Measurements from ENCODE around the gene ULK2. TPM values are rescaled to one million over a fixed set of nuclear protein-coding genes. Genes with fewer than 3 reads are reported as not detected.

The ULK2 gene
- total and polyA plus RNA-seq, 3 experiments from 2014 or later = 4.6 to 6.9 (median 5.8) TPM

DNA sequence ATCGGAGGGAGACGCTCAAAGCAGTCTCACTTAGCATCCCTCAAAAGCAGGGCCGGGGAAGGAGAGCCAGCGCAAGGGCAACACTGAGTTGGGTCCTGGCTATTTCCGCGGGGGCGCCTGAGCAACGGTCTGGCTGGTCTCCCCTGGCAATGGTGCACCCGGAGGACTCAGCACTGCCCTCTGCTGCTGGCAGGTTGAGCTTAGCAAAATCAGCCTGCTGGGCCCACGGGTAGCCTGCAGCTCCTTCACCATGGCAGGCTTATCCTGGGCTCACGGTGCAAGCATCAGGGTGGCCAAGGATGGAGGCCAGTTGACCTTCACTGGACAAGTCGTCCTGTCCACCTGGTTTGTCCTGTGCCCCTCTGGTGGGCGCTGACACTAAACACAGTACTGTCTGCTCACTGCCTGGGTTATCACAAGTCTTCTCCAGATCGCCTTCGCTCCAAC, 105.2 kb downstream of the ULK2 start:
- Histone ChIP-seq H3K27ac (ENCODE audit: low read depth, low read length) (no peak overlapping the region), H3K9me3 (ENCODE audit: low read length) (no peaks in the 10 kb centered on the region), H3K4me1 (ENCODE audit: insufficient read depth, low read length) (peaks cover 16% of the 10 kb centered on the region), H3K36me3 (ENCODE audit: insufficient read depth, low read length) (no peaks in the 10 kb centered on the region), H3K4me3 (ENCODE audit: low read length) (no peak overlapping the region), H3K27me3 (ENCODE audit: insufficient read depth, low read length, poor library complexity, severe bottlenecking) (no peaks in the 10 kb centered on the region)
- Mint-ChIP-seq H3K27me3 (peaks cover 19 to 24% of the 10 kb centered on the region in 2 donors), H3K4me1 (peaks cover 0 to 3% (median 2%) of the 10 kb centered on the region in 3 donors), H3K36me3 (no peaks in the 10 kb centered on the region), H3K4me3 (no peak overlapping the region), H3K9me3 (no peaks in the 10 kb centered on the region), H3K27ac (no peak overlapping the region)
- peak in 4 of 5 donors; percentile 15 to 72 (median 38) for DNase-seq
- ChIA-PET POLR2A (no interaction called here), CTCF (interaction anchor here (0.7 to 3.9 kb wide), 12 partner anchors 9 to 327 kb away, joined by 3 to 26 read pairs (median 4); partner anchors contain the start of gene ALDH3A2)

DNA sequence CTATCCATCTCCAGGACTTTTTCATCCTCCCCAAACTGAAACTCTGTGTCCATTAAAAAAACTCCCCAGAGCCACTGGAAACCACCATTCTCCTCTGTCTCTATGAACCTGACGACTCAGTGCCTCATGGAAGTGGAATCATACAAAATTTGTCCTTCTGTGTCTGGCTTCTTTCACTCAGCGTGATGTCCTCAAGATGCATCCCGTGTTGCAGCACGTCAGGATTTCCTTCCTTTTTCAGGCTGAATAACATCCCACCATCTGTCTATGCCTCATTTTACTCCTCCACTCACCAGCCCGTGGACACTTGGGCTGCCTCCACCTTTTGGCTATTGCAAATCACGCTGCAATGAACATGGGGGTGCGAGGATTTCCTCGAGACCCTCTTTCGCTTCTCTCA, 107.0 kb downstream of the ULK2 start:
- no peaks in the 10 kb centered on the region for H3K9me3 ChIP-seq (ENCODE audit: low read length)
- H3K9me3 Mint-ChIP-seq = no peaks in the 10 kb centered on the region
- POLR2A ChIA-PET = no interaction called here

DNA sequence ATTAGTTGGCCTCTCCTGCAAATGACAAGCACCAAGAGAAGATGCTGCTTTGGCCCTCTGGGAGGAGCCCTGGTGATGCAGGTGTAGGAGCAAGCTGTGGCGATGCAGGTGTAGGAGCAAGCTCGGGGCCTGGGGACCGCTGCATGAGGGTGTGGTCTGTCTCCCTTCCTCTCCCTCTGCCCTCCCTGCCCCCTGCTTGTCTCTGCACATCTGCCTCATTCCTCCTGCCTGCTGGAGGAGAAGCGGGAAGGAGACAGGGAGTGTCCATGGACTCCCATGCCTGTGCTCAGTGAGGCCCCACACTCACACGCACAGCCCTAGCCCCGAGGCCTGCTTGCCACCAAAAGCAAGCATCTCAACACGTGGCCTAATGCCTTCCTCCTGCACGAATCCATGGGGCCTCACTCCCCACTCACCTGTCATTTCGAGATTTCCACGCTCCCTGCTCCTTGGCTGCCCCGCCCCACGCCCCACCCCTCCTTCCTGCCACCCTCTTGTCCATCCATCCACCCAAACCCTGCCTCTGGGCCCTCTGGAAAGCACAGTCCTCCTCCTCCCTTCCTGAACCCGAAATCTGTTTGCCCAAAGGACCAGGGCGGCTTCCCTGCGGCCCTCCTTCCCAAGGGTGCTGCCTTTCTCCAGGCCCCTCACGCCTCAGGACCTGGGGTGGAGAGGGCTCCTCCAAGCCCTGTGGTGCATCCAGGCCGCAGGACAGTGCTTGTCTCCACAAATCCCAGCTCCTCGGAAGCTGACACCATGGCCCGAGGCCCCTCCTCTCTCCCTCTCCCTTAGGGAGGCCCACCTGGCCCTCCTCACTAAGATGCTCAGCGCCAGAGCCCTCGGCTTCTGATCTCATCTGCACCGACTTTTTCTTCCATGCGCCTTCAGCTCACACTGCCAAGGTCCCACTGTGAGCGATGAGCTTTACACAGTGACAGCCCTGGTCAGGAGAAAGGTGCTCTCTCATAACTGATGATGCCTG, 107.9 kb downstream of the ULK2 start:
- Histone ChIP-seq H3K4me1 (ENCODE audit: insufficient read depth, low read length) (no peaks in the 10 kb centered on the region), H3K36me3 (ENCODE audit: insufficient read depth, low read length) (no peaks in the 10 kb centered on the region), H3K27me3 (ENCODE audit: insufficient read depth, low read length, poor library complexity, severe bottlenecking) (no peaks in the 10 kb centered on the region), H3K27ac (ENCODE audit: low read depth, low read length) (no peak overlapping the region), H3K9me3 (ENCODE audit: low read length) (no peaks in the 10 kb centered on the region), H3K4me3 (ENCODE audit: low read length) (no peak overlapping the region)
- ChIA-PET POLR2A (interaction anchor here (0.6 kb wide), 1 partner anchor 248 kb away, joined by 5 read pairs; no protein-coding TSS in a partner anchor), CTCF (interaction anchor here (0.8 to 1.4 kb wide), 2 partner anchors 246 to 397 kb away, joined by 3 read pairs; partner anchors contain the start of gene B9D1)
- Mint-ChIP-seq H3K9me3 (no peaks in the 10 kb centered on the region), H3K4me3 (no peak overlapping the region), H3K4me1 (no peaks in the 10 kb centered on the region), H3K27me3 (peaks cover 29 to 44% of the 10 kb centered on the region in 2 donors), H3K36me3 (no peaks in the 10 kb centered on the region), H3K27ac (peak overlapping the region in 1 of 8 donors; percentile 38)
- peak in 1 of 5 donors; percentile 25 for DNase-seq

More for the DNA sequence above, 107.0 kb downstream of the ULK2 start:
- H3K27ac ChIP-seq (ENCODE audit: low read depth, low read length) = no peak overlapping the region
- H3K36me3 Mint-ChIP-seq = no peaks in the 10 kb centered on the region
- no peak for DNase-seq
- H3K4me3 Mint-ChIP-seq = no peak overlapping the region
- no peaks in the 10 kb centered on the region for H3K27me3 ChIP-seq (ENCODE audit: insufficient read depth, low read length, poor library complexity, severe bottlenecking)
- no peak overlapping the region for H3K4me3 ChIP-seq (ENCODE audit: low read length)
- peak overlapping the region in 2 of 8 donors; percentile 8 to 52 for H3K27ac Mint-ChIP-seq
- CTCF ChIA-PET = interaction anchor here (1.0 to 1.4 kb wide), 2 partner anchors 10 to 398 kb away, joined by 3 read pairs; partner anchors contain the start of gene B9D1
- H3K4me1 Mint-ChIP-seq = no peaks in the 10 kb centered on the region
- peaks cover 25 to 40% of the 10 kb centered on the region in 2 donors for H3K27me3 Mint-ChIP-seq
- H3K36me3 ChIP-seq (ENCODE audit: insufficient read depth, low read length) = no peaks in the 10 kb centered on the region
- H3K4me1 ChIP-seq (ENCODE audit: insufficient read depth, low read length) = no peaks in the 10 kb centered on the region

DNA sequence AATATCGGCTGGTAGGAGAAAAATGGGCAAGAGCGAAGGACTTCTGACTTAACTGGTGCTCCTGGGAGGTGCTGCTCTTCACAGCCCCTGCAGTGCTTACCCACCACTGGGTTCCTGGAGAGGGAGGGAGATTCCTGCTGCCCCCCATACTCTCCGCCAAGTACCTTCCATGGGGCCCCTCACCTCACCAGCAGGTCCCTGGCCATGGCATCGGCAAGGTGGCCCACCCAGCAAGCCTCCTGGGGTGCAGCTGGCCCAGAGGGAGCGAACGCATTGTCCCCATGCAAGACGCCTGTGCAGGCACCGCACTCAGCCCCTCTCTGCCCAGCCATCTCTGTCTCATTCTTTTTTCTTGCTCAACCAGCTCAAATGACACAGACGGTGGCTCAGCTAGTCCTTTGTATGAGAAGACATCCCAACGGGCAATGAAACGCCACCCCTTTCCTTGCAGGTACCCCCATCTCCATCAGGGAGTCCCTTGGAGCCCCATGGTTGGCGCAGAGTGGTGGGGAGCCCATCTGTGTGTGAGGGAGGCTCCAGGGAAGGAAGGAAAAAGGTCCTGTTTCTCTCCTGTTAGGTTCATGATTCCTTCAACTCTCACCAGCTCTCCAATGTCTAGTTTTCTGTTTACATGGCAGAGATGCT, 110.1 kb downstream of the ULK2 start:
- Histone ChIP-seq H3K27ac (ENCODE audit: low read depth, low read length) (no peak overlapping the region), H3K9me3 (ENCODE audit: low read length) (no peaks in the 10 kb centered on the region), H3K4me3 (ENCODE audit: low read length) (no peak overlapping the region), H3K4me1 (ENCODE audit: insufficient read depth, low read length) (no peaks in the 10 kb centered on the region), H3K27me3 (ENCODE audit: insufficient read depth, low read length, poor library complexity, severe bottlenecking) (no peaks in the 10 kb centered on the region), H3K36me3 (ENCODE audit: insufficient read depth, low read length) (no peaks in the 10 kb centered on the region)
- Mint-ChIP-seq H3K27ac (no peak overlapping the region), H3K27me3 (peaks cover 31 to 48% of the 10 kb centered on the region in 2 donors), H3K36me3 (no peaks in the 10 kb centered on the region), H3K4me3 (no peak overlapping the region), H3K4me1 (no peaks in the 10 kb centered on the region), H3K9me3 (no peaks in the 10 kb centered on the region)
- ChIA-PET POLR2A (no interaction called here), CTCF (interaction anchor here (0.8 to 1.2 kb wide), 3 partner anchors 9 to 395 kb away, joined by 3 to 4 read pairs (median 3); partner anchors contain the start of gene B9D1)
- DNase-seq = no peak

GRCh38 chr17:19756546-19756945, 111.2 kb downstream of the ULK2 start:
- no peaks in the 10 kb centered on the region for H3K27me3 ChIP-seq (ENCODE audit: insufficient read depth, low read length, poor library complexity, severe bottlenecking)
- no peak overlapping the region for H3K27ac Mint-ChIP-seq
- DNase-seq = no peak
- no peaks in the 10 kb centered on the region for H3K4me1 Mint-ChIP-seq
- no peaks in the 10 kb centered on the region for H3K4me1 ChIP-seq (ENCODE audit: insufficient read depth, low read length)
- no peak overlapping the region for H3K4me3 ChIP-seq (ENCODE audit: low read length)
- H3K36me3 Mint-ChIP-seq = no peaks in the 10 kb centered on the region
- no peaks in the 10 kb centered on the region for H3K9me3 Mint-ChIP-seq
- ChIA-PET CTCF (interaction anchor here (1.8 to 2.0 kb wide), 2 partner anchors 10 to 12 kb away, joined by 6 to 8 read pairs; no protein-coding TSS in a partner anchor), POLR2A (no interaction called here)
- peaks cover 29 to 52% of the 10 kb centered on the region in 2 donors for H3K27me3 Mint-ChIP-seq
- no peaks in the 10 kb centered on the region for H3K36me3 ChIP-seq (ENCODE audit: insufficient read depth, low read length)
- no peaks in the 10 kb centered on the region for H3K9me3 ChIP-seq (ENCODE audit: low read length)
- H3K4me3 Mint-ChIP-seq = no peak overlapping the region
- H3K27ac ChIP-seq (ENCODE audit: low read depth, low read length) = no peak overlapping the region

GRCh38 chr17:19755821-19756510, 111.8 kb downstream of the ULK2 start:
- Histone ChIP-seq H3K4me1 (ENCODE audit: insufficient read depth, low read length) (no peaks in the 10 kb centered on the region), H3K4me3 (ENCODE audit: low read length) (no peak overlapping the region), H3K9me3 (ENCODE audit: low read length) (no peaks in the 10 kb centered on the region), H3K27ac (ENCODE audit: low read depth, low read length) (no peak overlapping the region), H3K36me3 (ENCODE audit: insufficient read depth, low read length) (no peaks in the 10 kb centered on the region), H3K27me3 (ENCODE audit: insufficient read depth, low read length, poor library complexity, severe bottlenecking) (no peaks in the 10 kb centered on the region)
- Mint-ChIP-seq H3K4me3 (no peak overlapping the region), H3K36me3 (no peaks in the 10 kb centered on the region), H3K27me3 (peaks cover 29 to 57% of the 10 kb centered on the region in 2 donors), H3K4me1 (no peaks in the 10 kb centered on the region), H3K27ac (no peak overlapping the region), H3K9me3 (no peaks in the 10 kb centered on the region)
- ChIA-PET CTCF (interaction anchor here (1.8 to 2.0 kb wide), 2 partner anchors 11 kb away, joined by 6 to 8 read pairs; no protein-coding TSS in a partner anchor), POLR2A (no interaction called here)
- peak in 1 of 5 donors; percentile 28 for DNase-seq

DNA sequence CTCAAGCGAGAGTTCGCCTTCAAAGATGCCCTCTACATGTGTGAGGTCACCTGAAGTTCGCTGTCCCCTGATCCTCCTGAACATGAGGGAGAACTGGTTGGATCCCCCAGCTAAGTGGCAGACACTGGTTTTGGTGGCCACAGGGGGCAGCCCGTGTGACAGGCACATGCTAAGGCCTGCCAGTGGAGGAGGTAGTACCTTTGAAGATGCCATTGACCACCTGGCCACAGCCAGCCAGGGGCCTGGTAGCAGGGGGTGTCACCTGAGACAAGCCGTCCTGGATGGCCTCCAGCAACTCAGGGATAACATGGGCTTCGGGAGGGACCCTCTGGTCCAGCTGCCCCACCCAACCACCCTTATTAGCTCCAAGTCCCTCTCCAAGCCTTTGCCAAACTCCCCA, 112.3 kb downstream of the ULK2 start:
- Mint-ChIP-seq H3K9me3 (no peaks in the 10 kb centered on the region), H3K36me3 (no peaks in the 10 kb centered on the region), H3K4me1 (no peaks in the 10 kb centered on the region), H3K27me3 (peaks cover 27 to 60% of the 10 kb centered on the region in 2 donors), H3K27ac (no peak overlapping the region), H3K4me3 (no peak overlapping the region)
- peak in 1 of 5 donors; percentile 31 for DNase-seq
- Histone ChIP-seq H3K36me3 (ENCODE audit: insufficient read depth, low read length) (no peaks in the 10 kb centered on the region), H3K4me3 (ENCODE audit: low read length) (no peak overlapping the region), H3K27ac (ENCODE audit: low read depth, low read length) (no peak overlapping the region), H3K9me3 (ENCODE audit: low read length) (no peaks in the 10 kb centered on the region), H3K4me1 (ENCODE audit: insufficient read depth, low read length) (no peaks in the 10 kb centered on the region), H3K27me3 (ENCODE audit: insufficient read depth, low read length, poor library complexity, severe bottlenecking) (no peaks in the 10 kb centered on the region)
- CTCF ChIA-PET = interaction anchor here (1.8 to 2.0 kb wide), 2 partner anchors 10 to 11 kb away, joined by 6 to 8 read pairs; no protein-coding TSS in a partner anchor
- POLR2A ChIA-PET = no interaction called here
